ENCODE data around the gene ITGB1.
"Not testable (repeated sequence)": the region's sequence is repeated elsewhere in the genome, so short reads cannot be mapped to it uniquely, and the experiment has no call there.

The ITGB1 gene

DNA sequence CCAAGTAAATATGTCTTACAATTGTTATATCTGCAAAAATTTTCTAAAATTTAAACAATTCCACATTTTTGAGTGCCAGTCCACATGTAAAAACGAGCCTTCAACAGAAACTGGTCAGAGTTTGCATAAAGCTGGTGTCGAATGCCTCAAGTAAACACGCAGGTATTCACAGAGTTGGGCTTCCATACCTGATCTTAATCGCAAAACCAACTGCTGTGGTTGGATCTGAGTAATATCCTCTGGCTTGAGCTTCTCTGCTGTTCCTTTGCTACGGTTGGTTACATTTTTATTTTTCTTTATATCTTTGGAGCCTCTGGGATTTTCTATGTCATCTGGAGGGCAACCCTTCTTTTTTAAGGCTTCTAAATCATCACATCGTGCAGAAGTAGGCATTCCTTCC, 28.4 kb downstream of the ITGB1 start:
- peak; percentile 44 for DNase-seq

DNA sequence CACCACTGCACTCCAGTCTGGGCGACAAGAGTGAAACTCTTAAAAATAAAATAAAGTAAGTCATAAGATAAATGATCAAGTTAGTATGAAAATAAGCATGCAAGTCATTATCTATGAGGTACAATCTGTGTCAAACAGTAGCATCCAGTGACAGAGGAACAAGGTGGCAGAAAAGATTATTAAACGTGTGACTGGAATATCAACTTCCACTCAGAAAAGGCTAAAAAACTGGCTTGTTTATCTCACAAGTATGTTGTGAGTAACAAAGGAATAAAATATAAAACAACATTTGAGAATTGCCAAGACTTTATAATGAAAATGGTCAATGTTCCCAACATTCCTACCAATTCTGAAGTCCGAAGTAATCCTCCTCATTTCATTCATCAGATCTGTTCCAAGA, 30.3 kb downstream of the ITGB1 start:
- DNase-seq = no peak

DNA sequence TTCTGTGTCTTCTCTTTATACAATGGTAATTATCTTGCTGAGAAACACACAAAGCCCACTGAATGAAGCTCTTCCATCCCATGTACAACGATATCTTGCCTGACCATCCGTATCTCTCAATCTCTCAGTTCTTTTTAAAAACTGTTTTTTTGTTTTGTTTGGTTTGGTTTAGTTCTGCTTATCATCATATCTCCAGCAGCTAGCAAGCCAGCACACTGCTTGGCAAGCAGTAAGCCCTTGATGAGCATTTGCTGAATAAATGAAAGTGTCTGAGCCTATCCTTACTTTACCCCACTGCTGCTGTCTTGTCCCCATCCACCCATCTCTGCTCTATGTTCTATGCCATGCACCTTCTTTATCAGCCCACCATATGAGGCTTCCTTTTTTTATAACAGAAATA, 34.2 kb downstream of the ITGB1 start:
- no peak for DNase-seq

DNA sequence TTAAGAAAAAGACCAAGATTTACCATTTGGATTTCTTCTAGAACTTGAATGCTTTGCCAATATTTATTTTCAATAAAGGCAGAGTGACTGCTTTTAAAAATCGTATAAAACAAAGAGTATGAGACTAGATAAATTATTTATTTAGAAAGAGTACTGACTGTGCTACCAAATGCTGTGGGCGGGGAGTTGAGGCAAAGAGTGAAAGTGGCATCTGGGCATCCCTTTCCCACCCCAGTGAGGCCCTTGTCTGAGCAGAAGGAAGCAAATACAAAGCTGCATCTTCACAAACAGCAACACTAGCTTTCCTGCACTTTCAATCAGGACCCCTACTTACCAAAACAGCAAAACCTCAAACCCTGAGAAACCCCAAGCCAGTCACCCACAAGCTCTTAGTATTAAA, 34.9 kb downstream of the ITGB1 start:
- no peak for DNase-seq

DNA sequence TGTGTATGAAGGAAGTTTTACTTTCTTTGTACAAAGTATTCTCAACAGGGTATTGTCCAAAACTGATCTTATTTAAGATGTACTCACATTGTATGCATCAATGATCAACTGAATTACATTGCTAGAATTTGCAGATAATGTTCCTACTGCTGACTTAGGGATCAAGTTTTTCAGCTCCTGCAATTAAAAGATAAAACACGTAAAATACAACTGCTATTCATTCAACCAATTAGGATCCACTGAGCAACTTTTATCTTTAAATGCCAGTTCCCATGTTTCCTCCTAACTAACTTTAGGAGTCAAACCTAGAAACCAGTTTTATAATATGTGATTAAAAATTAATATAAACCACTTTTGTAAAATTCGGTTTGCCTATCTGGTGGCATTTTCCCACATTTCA, 35.9 kb downstream of the ITGB1 start:
- no peak for DNase-seq

DNA sequence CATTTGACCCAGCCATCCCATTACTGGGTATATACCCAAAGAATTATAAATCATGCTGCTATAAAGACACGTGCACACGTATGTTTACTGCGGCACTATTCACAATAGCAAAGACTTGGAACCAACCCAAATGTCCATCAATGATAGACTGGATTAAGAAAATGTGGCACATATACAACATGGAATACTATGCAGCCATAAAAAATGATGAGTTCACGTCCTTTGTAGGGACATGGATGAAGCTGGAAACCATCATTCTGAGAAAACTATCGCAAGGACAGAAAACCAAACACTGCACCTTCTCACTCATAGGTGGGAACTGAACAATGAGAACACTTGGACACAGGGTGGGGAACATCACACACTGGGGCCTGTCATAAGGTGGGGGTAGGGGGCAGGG, 40.2 kb downstream of the ITGB1 start:
- DNase-seq = not testable (repeated sequence)

DNA sequence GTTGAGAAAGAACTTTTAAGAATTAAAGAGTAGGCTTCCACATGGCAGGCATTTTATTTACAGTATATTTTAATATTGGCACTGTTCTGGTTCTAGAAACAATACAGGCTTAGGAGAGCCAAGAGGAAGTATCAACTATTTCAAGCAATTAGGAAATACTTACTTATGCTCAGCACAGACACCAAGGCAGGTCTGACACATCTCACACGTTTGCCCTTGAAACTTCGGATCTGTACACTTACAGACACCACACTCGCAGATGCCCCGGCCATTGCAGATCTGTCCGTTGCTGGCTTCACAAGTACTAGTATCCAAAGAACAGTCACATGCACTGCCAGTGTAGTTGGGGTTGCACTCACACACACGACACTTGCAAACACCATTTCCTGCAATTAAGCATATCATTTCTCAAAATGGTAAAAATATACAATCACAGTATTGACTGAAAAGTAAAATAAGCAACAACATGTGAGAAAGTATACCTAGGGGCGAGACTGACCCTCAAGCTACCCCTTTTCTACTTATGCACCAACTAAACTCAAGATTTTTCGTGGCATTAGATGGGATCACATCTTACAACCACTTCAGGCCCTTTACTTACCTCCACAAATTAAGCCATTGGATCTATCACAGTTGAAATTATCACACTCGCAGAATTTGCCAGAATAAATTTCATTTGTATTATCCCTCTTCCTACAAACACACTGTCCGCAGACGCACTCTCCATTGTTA, 46.6 kb downstream of the ITGB1 start:
- DNase-seq = no peak

DNA sequence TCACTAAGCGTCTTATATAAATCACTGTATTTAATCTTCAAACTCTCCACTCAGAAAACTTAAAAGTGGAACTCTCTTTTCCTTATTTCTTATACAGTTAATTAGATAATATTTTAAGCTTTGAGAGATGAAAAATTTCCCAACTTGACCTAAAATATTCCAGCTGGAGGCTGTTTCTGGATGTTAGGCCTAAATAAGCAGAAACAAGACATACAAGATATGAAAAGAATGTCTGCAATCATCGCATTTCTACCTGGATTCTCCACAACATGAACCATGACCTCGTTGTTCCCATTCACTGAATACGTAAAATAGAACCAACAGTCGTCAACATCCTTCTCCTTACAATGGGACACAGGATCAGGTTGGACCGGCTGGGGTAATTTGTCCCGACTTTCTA, 48.1 kb downstream of the ITGB1 start:
- not testable (repeated sequence) for DNase-seq

DNA sequence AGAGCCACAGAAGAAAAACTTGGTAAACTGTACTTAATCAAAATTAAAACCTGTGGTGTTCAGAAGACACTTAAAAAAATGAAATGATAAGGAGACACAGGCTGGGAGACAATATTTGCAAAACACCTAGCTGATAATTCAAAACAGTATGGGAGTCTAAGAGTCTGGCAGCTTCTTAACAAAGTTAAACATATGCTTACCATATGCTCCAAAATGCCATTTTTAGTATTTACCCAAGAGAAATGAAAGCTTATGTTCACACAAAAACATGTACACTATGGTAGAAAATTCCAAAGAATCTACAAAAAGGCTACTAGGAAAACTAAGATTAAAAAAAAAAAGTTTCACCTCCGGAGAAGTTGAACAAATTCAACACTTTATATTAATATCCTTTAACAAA, 48.6 kb downstream of the ITGB1 start:
- no peak for DNase-seq

DNA sequence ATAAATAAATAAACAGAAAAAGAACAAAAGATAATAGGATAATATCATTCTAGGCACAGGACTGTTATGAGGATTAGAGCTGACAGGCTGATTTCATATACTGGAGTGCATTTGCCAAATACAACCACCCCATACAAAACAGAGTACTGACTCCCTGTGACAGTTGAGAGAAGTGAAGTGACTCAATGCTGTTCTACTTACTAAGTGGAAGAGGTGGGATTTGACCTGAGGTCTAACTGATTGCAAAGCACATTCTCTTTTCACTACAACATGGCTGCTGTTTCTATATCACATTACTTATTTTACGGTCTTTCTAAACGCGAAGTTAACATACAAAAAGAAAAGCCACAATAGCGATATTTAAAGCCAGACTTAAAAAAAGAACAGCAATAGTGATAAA, 51.4 kb downstream of the ITGB1 start:
- DNase-seq = no peak

DNA sequence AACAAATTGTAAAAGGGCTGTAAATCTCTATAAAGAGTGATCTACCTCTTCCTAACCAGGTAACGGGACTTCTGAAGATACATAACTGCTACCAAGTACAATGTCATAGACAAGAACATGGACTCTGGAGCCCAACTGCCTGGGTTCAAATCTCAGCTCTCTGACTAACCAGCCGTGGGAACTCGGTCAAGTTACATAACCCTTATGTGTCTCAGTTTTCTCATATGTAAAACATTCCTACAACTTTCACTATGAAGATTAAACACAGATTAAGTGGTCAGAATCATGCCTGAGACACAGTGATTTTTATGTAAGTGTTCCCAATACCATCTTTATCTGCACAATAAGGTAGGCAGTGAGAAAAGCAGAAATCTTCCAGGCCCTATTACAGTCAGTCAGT, 52.6 kb downstream of the ITGB1 start:
- DNase-seq = no peak

DNA sequence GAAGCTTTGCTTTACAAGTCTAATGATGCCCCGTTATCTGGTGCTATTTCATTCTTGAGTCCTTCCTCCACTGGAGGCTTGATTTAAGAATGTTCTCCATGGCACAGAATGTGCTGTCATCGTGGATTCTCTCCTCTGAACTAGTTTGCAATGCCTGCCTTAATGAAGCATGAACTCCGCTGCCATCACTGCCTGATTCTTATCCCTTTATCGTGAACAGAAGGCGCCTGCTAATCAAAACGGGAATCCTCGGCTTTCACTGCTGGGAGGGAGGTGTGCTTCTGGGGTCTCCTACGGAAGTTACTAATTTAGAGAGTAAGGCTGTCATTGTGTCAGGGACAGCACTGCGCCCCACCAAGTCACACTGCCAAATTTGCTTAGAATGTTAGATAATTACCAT, 56.2 kb downstream of the ITGB1 start:
- DNase-seq = no peak

DNA sequence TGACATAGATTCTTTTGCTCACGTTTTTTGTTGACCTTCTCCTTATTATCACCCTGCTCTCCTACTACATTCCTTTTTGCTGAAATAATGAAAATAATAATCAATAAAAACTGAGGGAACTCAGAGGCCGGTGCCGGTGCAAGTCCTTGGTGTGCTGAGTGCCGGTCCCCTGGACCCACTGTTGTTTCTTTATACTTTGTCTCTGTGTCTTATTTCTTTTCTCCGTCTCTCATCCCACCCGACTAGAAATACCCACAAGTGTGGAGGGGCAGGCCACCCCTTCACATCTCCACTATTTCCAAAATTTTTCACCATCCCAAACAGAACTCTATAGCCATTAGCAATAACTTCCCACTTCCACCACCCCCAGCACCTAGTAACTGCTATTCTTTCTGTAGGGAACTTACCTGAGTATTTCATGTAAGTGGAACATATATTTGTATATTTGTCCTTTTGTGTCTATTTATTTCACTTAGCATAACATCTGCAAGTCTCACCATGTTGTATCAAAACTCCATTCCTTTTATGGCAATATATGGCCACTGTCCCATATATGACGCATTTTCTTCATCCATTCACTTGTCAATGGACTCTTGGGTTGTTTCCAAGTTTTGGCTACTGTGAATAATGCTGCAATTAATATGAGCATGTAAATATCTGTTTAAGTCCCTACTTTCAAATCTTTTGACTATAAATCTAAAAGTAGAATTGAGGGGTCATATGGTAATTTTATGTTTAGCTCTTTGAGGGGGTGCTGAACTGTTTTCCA, 62.6 kb downstream of the ITGB1 start:
- DNase-seq = not testable (repeated sequence)

DNA sequence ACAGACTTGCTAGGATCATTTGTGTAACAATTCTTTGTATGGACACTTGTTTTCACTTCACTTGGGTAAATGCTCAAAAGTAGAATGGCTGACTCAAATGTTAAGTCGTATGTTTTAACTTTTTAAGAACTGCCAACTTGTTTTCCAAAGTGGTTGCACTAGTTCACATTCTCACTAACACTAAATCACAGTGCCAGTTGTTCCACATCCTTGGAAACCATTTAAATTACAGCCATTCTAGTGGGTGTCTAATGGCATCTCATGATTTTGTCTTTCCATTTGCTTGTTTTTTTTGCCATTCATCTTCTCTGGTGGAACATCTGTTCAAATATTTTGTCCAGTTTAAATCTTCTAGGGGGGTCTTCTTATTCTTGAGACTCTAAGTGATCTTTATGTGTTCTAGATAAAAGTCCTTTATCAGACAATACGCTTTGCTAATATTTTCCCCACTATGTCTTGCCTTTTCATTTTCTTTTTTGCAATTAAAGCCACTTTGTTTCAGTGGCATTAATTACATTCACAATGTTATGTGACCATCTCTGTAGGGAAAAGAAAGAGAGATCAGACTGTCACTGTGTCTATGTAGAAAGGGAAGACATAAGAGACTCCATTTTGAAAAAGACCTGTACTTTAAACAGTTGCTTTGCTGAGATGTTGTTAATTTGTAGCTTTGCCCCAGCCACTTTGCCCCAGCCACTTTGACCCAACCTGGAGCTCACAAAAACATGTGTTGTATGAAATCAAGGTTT, 63.9 kb downstream of the ITGB1 start:
- DNase-seq = no peak

DNA sequence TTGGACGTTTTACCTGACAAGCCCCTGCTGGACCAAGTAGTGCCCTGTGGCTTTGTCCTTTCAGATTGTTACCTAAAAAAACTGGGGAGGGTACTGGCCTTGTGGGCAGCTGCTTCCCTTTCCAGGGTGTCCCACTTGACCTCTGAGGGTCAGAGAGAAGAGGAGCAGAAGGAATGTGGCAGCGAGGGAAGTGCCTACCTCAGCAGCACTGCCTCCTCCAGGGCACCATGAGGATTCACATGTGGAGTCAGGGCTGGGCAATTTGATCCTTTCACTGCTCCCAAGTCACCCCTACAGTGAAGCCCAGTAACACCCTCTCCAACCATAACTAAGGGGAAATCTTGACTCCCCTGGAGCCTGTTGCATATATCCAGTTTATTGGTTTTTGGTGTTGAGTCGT, 64.6 kb downstream of the ITGB1 start:
- no peak for DNase-seq

DNA sequence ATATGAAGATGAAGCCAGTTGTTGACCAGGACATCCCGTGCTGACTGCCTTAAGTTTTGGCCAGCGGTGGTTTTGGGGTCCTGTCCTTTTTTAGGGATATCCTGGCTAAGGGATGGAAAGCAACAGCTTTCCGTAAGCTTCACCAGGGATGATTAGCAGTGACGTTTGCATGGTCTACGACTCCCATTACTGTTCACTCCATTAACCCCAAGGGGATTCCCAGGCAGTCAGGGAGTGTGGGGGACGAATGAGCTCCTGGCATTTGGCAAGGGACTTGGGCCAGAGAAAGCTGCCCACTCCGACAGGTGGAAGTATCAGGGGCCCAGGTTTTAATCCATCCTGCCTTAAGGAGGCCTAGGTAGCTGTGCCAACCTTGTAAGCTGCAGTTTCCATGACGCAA, 66.8 kb downstream of the ITGB1 start:
- DNase-seq = no peak

DNA sequence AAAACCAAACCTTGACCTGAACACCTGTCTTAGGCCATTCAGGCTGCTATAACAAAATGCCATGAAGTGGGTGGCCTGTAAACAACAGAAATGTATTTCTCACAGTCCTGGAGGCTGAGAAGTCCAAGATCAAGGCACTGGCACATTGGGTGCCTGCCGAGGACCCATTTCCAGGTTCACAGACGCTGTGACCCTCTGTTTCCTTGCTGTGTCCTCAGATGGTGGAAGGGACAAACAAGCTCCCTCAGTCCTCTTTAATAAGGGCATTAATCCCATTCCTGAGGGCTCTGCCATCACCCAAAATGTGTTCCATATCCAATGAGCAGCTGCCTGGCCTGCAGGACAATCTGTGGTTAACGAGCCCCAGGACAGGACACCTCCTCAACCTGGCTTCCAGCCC, 67.6 kb downstream of the ITGB1 start:
- no peak for DNase-seq

DNA sequence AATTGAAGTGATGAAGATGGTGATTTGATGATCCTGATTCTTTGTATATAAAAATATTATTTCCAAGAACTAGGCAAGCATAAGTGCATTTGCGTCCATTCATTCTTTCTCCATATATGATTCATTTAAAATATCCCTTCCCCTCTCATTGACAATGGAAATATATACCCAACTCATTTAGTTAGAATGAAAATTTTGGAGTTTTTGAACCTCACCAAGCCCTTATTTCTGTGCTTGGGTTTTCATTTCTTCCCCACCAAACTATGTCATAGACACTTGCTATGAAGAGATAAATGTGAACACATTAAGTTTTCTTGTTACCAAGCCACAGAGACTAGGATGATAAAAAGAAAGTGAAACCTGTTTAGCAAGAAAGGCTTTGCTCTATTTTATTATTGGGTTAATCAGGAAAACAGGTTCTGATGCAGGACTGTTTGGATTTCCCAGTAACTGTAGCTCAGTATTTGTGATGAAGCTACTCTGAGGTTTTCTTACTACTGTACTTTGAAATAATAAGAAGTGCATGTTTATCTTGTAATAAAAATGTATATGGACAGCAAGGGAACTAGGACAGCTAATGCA, 68.3 kb downstream of the ITGB1 start:
- no peak for DNase-seq

DNA sequence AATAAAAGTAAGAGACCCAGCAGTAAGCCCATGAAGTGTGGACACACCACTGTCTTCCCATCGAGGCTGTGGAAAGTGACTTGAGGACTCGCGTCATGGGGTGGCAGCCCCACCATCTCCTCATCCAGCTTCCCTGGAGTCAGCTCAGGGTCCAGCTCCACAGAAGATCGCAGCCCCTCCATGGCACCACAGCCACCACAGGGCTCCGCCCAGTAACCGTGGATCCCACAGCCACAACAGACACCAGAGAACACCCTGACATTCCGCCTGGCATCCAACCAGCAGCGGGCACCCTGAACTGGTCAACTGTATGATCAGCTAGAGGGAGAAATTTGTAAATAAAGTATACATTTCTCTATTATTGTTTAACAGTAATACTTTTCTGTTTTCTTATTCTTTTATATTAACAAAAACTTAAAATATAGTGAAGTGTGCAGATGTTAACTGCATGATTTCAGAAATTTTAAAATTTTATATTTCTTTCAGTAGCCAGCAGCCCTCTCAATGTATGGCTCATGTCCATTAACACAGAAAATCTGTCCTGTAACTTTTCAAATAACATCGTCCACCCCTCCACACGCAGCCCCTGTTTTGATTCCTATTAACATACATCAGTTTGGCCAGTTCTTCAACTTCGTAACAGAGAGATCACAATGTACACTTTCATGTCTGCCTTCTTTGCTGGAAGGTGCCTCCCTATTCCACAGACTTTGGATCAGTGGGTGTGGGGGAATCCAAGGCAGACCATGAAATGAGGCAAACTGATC, 69.7 kb downstream of the ITGB1 start:
- no peak for DNase-seq

DNA sequence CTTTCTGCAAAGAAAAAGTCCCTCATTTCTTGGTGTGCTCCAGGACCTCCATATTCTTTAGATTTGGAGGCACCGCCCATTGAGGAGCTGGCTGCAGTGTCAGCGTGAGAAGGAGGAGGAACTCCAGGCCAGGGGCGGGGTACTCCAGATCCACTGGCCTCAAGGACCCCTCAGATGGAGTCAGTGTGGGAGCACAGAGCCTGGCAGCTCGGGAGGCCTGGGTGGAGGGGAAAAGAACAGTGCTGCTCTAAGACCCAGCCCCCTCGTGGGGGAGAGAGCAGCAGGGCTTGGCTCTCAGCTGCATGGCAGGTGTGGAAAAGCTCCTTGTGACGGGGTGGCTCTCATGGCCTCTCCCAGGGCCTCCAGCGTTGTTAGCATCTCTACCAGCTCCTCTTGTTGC, 70.5 kb downstream of the ITGB1 start:
- DNase-seq = no peak

DNA sequence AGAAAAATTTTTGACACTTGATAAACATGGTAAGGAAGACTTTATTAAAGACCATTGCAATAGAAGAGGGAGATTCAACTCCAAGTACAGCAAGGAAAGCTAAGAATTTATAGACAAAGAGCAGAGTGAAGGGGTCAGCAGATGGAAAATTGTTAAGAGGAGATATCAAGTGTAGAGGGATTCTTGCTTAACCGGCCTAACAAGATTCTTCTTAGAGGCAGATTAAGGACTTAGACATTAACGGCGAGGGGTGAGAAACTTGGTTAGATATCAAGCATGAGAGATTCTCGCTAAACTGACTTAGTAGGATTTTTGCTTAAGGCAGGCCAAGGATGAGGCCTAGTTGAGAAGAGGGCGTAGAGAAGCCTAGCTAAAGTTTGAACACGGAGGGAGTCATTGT, 76.0 kb downstream of the ITGB1 start:
- no peak for DNase-seq

DNA sequence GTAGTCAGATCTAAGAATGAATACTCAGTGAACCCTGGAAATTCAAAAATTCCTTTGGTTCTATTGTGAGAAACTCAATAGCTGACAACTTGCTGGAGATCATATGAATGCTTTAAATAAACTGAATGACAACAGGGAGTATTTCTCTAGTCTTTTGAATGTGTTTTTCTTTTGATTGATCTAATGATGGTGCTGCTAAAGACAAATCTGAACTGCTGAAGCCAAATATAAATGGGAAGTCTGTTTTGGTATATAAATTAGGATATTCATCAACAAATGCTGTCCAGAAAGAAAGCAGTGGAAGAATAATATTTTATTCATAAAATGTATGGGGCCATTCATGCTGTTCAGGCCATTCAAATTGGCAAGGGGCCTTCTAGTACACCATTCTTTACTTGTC, 79.4 kb downstream of the ITGB1 start:
- no peak for DNase-seq

DNA sequence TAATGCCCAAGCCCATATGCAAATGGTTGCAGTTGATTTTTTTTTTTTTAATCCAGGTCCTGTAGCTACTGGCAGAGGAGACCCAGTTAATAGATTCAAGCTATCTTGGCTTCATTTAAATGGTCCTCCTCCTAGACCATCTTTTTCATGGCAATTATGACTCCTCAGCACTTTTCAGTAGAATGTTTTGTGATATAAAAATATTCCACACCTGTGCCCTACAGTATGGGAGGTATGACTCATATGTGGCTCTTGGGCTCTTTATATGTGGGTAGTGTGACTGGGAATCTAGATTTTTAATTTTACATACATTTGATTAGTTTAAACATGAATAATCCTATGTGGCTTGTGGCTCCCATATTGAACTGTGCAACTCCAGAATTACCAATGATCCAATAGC, 80.1 kb downstream of the ITGB1 start:
- DNase-seq = no peak

Data from CD4-positive, alpha-beta T cell treated with Interleukin-10 for 1 hour (primary cell).